ENCODE data around the gene NPIPA2. TPM values are rescaled to one million over a fixed set of nuclear protein-coding genes. Genes with fewer than 3 reads are reported as not detected.
"Not testable (repeated sequence)": the region's sequence is repeated elsewhere in the genome, so short reads cannot be mapped to it uniquely, and the experiment has no call there.

Gene NPIPA2
- total RNA-seq = 1 to 10 TPM; 1.3 to 2.0 TPM

DNA sequence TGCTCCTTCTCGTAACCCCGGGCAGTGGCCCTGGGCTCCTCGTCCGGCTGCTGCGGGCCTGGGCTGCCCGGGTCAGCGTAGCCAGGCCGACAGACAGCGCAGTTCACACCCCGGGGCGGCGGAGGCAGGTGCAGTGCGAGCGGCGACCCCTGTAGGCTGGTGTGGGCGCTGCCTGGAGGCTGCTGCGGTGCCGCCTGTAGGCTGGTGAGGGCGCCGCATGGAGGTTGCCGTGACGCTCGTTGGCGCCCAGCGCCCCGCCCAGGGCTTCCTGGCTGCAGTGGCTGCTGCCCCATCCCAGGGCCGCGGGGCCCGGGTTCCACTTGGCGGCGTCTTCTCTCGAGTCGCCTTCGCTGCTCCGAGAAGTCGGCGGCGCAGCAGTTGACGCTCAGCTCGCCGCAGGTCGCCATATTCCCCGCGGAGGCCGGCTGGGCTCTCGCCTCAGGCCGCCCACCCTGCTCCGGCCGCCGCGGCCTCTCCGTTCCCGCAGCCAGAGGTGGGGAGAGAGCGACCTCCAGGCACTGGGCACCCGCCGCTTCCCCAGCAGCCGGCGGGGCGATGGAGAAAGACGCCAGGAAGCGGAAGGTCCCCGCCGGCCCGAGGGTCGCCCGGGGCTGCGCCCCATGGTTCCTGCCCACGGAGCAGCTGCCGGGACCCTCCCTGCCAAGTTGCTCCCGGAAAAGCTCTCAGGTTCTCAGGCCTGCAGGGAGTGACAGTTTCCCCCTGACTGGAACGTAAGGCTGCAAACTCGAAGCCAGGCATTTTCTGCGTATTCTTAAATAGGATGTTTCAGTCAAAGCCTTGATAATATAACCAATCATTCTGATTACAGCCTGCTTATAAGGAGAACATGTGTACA, at the start of gene NPIPA2:
NPIPA2 (plus strand) TSS at position 261 of the 856 bp plus-strand sequence. CDS start 5,533 bp downstream, outside the sequence.
- not testable (repeated sequence) for H3K27me3 Mint-ChIP-seq, H3K4me1 Mint-ChIP-seq, H3K9me3 Mint-ChIP-seq, H3K27ac Mint-ChIP-seq, H3K36me3 Mint-ChIP-seq, H3K4me3 Mint-ChIP-seq, DNase-seq

DNA sequence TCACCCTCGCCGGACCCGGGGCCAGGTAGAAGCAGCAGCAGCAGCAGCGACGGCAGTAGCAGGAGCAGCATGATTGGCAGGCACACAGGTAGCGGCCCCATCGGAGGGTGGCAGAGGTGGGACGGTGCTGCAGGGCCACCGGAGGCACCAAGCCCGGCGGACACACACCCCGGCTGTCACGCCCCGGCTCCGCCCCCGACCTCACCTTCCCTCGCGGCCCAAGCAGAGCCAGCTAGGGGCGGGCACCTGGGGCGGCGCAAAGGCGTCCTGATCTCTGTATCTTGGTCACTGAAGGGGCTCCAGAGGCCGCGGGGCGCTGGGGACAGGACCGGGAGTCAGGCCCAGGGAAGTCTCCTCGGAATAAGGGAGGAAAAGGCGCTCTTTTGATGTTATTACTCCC, 48.2 kb upstream of the NPIPA2 start, which contains the start of gene PLA2G10:
PLA2G10 (minus strand) TSS at position 180 of the 400 bp plus-strand sequence; CDS start at position 101, 79 bp downstream.
- H3K27ac Mint-ChIP-seq, H3K36me3 Mint-ChIP-seq, H3K4me1 Mint-ChIP-seq, H3K27me3 Mint-ChIP-seq, DNase-seq, H3K9me3 Mint-ChIP-seq, H3K4me3 Mint-ChIP-seq: not testable (repeated sequence)

DNA sequence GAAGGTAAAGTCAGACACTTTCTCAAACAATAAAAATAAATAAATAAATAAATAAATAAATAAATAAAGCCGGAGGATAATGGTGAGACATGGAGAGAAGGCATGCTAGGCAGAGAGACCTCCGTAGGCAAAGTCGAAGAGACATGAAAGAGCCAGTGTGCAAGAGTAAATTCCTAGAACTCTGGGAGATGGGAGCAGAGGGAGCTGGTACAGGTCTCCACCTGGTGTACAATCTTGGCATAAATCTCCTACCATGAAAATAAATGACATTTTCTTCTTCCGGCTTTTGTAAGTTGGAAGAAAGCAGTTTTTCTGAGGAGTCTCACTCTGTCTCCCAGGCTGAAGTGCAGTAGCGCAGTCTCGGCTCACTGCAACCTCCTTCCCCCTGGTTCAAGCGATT, 40.5 kb upstream of the NPIPA2 start:
- not testable (repeated sequence) for H3K4me3 Mint-ChIP-seq, DNase-seq, H3K36me3 Mint-ChIP-seq, H3K4me1 Mint-ChIP-seq, H3K27ac Mint-ChIP-seq, H3K9me3 Mint-ChIP-seq, H3K27me3 Mint-ChIP-seq

DNA sequence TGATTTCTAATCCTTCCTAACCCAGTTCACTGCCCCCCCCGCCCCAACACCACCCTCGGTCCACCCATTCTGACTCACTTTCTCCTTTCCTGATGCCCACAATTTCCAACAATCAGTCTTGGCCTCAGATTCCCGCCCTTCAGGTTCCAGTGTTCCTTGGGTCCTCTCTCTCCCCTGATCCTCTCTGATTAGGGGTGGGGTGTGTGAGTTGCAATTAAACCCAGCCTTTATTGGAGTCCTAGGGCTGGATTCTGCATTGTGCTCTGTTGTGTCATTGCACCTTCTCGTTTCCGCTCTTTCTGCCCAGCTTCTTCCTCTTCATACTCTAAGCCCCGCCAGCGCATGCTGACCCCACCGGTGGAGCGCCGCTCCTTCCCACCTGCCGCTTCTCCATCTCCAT, 39.7 kb upstream of the NPIPA2 start:
- not testable (repeated sequence) for DNase-seq, H3K4me3 Mint-ChIP-seq, H3K9me3 Mint-ChIP-seq, H3K4me1 Mint-ChIP-seq, H3K27me3 Mint-ChIP-seq, H3K36me3 Mint-ChIP-seq, H3K27ac Mint-ChIP-seq

DNA sequence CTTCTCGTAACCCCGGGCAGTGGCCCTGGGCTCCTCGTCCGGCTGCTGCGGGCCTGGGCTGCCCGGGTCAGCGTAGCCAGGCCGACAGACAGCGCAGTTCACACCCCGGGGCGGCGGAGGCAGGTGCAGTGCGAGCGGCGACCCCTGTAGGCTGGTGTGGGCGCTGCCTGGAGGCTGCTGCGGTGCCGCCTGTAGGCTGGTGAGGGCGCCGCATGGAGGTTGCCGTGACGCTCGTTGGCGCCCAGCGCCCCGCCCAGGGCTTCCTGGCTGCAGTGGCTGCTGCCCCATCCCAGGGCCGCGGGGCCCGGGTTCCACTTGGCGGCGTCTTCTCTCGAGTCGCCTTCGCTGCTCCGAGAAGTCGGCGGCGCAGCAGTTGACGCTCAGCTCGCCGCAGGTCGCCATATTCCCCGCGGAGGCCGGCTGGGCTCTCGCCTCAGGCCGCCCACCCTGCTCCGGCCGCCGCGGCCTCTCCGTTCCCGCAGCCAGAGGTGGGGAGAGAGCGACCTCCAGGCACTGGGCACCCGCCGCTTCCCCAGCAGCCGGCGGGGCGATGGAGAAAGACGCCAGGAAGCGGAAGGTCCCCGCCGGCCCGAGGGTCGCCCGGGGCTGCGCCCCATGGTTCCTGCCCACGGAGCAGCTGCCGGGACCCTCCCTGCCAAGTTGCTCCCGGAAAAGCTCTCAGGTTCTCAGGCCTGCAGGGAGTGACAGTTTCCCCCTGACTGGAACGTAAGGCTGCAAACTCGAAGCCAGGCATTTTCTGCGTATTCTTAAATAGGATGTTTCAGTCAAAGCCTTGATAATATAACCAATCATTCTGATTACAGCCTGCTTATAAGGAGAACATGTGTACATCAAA, 38.9 kb upstream of the NPIPA2 start, which contains the start of gene NPIPA3:
NPIPA3 (plus strand) TSS at position 256 of the 856 bp plus-strand sequence. CDS start 5,533 bp downstream, outside the sequence.
- H3K4me3 Mint-ChIP-seq, DNase-seq, H3K27ac Mint-ChIP-seq, H3K9me3 Mint-ChIP-seq, H3K4me1 Mint-ChIP-seq, H3K36me3 Mint-ChIP-seq, H3K27me3 Mint-ChIP-seq: not testable (repeated sequence)

DNA sequence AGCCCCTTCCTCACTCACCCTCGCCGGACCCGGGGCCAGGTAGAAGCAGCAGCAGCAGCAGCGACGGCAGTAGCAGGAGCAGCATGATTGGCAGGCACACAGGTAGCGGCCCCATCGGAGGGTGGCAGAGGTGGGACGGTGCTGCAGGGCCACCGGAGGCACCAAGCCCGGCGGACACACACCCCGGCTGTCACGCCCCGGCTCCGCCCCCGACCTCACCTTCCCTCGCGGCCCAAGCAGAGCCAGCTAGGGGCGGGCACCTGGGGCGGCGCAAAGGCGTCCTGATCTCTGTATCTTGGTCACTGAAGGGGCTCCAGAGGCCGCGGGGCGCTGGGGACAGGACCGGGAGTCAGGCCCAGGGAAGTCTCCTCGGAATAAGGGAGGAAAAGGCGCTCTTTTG, 9.1 kb upstream of the NPIPA2 start:
- not testable (repeated sequence) for H3K36me3 Mint-ChIP-seq, H3K4me1 Mint-ChIP-seq, H3K27me3 Mint-ChIP-seq, H3K4me3 Mint-ChIP-seq, DNase-seq, H3K27ac Mint-ChIP-seq, H3K9me3 Mint-ChIP-seq

DNA sequence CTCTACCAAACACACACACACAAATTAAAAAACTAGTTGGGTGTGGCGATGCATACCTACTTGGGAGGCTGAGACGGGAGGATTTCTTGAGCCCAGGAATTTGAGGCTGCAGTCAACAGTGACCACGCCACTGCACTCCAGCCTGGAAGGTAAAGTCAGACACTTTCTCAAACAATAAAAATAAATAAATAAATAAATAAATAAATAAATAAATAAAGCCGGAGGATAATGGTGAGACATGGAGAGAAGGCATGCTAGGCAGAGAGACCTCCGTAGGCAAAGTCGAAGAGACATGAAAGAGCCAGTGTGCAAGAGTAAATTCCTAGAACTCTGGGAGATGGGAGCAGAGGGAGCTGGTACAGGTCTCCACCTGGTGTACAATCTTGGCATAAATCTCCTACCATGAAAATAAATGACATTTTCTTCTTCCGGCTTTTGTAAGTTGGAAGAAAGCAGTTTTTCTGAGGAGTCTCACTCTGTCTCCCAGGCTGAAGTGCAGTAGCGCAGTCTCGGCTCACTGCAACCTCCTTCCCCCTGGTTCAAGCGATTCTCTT, 1.4 kb upstream of the NPIPA2 start:
- DNase-seq, H3K9me3 Mint-ChIP-seq, H3K4me3 Mint-ChIP-seq, H3K27me3 Mint-ChIP-seq, H3K27ac Mint-ChIP-seq, H3K4me1 Mint-ChIP-seq, H3K36me3 Mint-ChIP-seq: not testable (repeated sequence)

DNA sequence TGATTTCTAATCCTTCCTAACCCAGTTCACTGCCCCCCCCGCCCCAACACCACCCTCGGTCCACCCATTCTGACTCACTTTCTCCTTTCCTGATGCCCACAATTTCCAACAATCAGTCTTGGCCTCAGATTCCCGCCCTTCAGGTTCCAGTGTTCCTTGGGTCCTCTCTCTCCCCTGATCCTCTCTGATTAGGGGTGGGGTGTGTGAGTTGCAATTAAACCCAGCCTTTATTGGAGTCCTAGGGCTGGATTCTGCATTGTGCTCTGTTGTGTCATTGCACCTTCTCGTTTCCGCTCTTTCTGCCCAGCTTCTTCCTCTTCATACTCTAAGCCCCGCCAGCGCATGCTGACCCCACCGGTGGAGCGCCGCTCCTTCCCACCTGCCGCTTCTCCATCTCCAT, 539 bp upstream of the NPIPA2 start:
- not testable (repeated sequence) for H3K4me1 Mint-ChIP-seq, H3K27me3 Mint-ChIP-seq, DNase-seq, H3K4me3 Mint-ChIP-seq, H3K36me3 Mint-ChIP-seq, H3K27ac Mint-ChIP-seq, H3K9me3 Mint-ChIP-seq

DNA sequence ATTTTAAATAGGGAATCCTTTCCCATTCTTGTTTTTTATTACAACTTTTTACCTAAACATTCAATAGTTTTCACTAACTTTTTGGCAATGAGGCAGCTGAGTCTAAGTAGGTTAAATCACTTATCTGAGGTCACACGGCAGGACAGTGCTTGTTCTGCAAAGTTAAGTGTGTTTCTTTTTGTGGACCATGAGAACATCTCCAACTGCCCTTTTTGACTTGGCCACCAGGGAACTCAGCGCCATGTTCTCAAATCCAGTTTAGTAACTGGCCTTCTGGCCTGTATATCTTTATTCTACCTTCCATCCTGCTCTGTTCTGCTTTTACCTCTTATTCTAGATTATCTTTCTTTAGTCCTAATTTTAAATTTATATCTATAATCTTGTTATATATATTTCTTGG, 31.3 kb downstream of the NPIPA2 start:
- not testable (repeated sequence) for H3K4me3 Mint-ChIP-seq, H3K9me3 Mint-ChIP-seq, H3K27me3 Mint-ChIP-seq, DNase-seq, H3K27ac Mint-ChIP-seq, H3K4me1 Mint-ChIP-seq, H3K36me3 Mint-ChIP-seq

DNA sequence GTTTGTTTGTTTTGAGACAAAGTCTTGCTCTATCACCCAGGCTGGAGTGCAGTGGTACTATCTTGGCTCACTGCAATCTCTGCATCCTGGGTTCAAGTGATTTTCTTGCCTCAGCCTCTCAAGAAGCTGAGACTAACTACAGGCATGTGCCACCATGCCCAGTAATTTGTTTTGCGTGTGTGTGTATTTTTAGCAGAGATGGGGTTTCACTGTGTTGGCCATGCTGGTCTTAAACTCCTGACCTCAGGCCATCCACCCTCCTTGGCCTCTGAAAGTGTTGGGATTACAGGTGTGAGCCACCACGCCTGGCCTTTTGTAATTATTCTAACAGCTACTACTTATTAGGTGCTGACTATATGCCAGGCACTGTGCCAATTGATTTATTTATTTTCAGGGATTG, 33.3 kb downstream of the NPIPA2 start:
- H3K27me3 Mint-ChIP-seq, H3K36me3 Mint-ChIP-seq, DNase-seq, H3K4me1 Mint-ChIP-seq, H3K4me3 Mint-ChIP-seq, H3K27ac Mint-ChIP-seq, H3K9me3 Mint-ChIP-seq: not testable (repeated sequence)

DNA sequence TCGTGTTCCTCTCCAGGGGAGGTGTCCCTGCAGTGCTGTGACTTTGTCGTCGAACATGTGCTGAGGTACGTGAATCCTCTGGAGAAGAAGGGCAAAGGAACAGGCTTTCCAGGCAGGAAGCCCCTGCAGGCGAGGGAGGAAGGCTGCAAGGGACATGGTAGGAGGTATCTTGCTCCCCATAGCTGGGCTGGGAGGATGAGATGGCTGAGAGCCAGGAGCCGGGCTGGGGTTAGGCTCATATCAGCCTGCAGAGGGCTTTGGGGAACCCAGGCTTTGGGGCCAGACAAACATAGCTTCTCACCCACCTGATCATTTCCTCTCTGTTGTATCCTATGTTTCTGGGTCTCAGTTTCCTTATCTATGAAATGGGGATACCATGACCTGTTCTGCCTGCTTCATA, 34.4 kb downstream of the NPIPA2 start:
- H3K4me1 Mint-ChIP-seq, DNase-seq, H3K27ac Mint-ChIP-seq, H3K36me3 Mint-ChIP-seq, H3K27me3 Mint-ChIP-seq, H3K4me3 Mint-ChIP-seq, H3K9me3 Mint-ChIP-seq: not testable (repeated sequence)

DNA sequence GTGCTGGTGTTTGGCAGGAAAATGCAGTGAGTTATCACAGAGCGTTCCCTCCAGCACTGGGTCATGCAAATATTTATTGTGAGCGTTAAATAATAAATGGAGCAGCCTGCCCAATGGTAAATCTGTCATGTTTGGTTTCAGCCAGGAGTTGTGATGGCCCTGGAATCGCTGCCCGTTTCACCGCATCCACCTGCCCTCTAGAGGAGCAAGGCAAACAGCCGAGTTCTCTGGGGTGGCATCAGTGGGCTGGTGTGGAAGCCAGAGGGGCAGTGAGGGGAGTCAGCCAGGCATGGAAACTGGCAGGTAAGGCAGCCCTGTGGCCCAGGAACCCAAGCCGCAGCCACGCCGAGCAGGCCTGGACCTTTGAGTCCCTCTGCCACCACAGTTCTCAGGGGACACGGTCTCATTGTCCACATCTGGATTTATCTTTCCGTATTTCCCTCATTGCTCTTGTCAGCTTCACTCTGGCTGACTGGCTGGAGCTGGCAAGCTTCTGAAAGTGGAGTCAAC, 37.1 kb downstream of the NPIPA2 start:
- H3K4me1 Mint-ChIP-seq, H3K9me3 Mint-ChIP-seq, H3K4me3 Mint-ChIP-seq, H3K36me3 Mint-ChIP-seq, H3K27me3 Mint-ChIP-seq, H3K27ac Mint-ChIP-seq, DNase-seq: not testable (repeated sequence)

DNA sequence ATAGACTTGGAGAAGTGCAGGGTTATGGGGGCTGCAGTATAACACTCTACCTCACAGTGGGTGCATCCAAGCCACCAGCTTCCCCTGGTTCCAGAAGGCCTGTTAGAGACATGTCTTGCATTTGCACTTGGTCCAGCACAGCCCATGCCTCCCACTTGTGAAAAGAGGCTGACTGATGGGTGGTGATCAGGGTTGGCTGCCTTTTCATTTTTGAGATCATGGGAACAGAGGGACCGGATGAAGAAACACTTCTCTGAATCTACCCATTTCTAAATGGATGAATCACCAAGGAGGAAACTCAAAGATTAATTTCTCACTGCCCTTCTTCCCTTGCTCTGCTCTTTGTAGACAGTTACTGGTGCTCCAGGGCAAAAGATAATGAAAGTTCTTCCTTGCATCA, 43.8 kb downstream of the NPIPA2 start:
- DNase-seq, H3K36me3 Mint-ChIP-seq, H3K4me3 Mint-ChIP-seq, H3K4me1 Mint-ChIP-seq, H3K27me3 Mint-ChIP-seq, H3K9me3 Mint-ChIP-seq, H3K27ac Mint-ChIP-seq: not testable (repeated sequence)

DNA sequence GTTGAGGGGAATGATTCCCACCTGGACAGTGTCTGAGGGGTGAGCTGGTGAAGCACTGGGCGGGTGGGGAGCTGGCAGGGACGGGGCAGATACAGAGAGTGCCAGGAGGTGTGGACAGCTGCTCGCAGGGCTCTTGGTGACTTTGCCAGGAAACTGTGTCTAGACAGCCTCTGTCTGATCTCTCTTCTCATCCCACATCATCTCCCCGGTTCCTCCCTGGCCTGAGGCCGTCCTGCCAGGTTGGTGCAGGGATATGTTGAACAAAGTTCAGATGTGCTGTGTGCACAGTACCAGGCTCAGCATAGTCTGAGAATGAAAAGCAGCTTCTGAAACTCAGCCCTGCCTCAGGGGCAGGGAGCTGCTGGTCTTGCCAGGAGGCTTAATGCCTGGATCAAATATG, 47.2 kb downstream of the NPIPA2 start:
- H3K4me1 Mint-ChIP-seq, H3K27ac Mint-ChIP-seq, H3K4me3 Mint-ChIP-seq, H3K27me3 Mint-ChIP-seq, H3K9me3 Mint-ChIP-seq, H3K36me3 Mint-ChIP-seq, DNase-seq: not testable (repeated sequence)

DNA sequence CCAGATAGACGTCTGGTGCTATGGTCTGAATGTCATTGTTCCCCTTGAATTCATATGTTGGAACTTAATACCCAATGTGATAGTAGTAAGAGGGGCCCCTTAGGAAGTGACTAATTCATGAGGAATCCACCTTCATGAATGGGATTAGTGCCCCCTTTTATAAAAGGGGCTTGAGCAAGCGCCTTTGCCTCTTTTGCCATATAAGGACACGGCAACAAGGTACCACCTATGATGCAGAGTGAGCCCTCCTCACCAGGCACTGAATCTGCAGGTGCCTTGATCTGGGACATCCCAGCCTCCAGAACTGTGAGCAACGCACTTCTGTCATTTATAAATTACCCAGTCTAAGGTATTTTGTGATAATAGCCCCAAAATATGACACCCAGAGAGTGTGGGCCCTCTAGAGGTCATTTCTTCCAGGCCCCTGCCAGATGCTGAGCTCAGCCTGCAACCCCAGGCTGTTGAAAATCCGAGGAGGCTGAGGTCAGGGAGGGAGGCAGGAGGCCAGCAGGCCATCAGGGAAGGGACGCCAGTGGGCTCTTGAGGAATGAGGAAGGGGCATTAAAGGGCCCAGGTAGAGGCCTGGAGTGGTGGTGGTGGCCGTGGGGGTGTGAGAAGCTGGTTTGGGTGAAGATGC, 48.1 kb downstream of the NPIPA2 start:
- not testable (repeated sequence) for H3K27ac Mint-ChIP-seq, DNase-seq, H3K9me3 Mint-ChIP-seq, H3K4me1 Mint-ChIP-seq, H3K27me3 Mint-ChIP-seq, H3K4me3 Mint-ChIP-seq, H3K36me3 Mint-ChIP-seq
